Measurements from ENCODE around the gene SLC36A4. TPM values are rescaled to one million over a fixed set of nuclear protein-coding genes. Genes with fewer than 3 reads are reported as not detected.

The SLC36A4 gene
- total and polyA plus RNA-seq, 2 of the 4 experiments (the other 2 are of a cell fraction): 9.2 to 13.1 TPM

- no CpG with 5 or more reads among the region's 10 CpGs for WGBS, 2 experiments (ENCODE audit: extremely low coverage in 2 of 2, insufficient read length in 1 of 2)
- no peak overlapping the region for H3K4ac ChIP-seq (ENCODE audit: low read depth, low read length)
Observed at GRCh38 chr11:93236741-93237675, 39.2 kb upstream of the SLC36A4 start.

More at GRCh38 chr11:93236741-93237675, 39.2 kb upstream of the SLC36A4 start:
- POLR2A ChIA-PET (ENCODE audit: unreplicated experiment): no interaction called here
- H2BK15ac ChIP-seq (ENCODE audit: low read depth, low read length): no peak overlapping the region
- no peak overlapping the region for H3K27ac ChIP-seq (ENCODE audit: insufficient read depth, low read length)
- no peak overlapping the region for H3K9ac ChIP-seq (ENCODE audit: low read depth, low read length)
- H2AFZ ChIP-seq (replicated peaks; ENCODE audit: low read length, poor library complexity): no peak overlapping the region
- no peaks in the 10 kb centered on the region for H4K20me1 ChIP-seq (ENCODE audit: insufficient read depth, low read length)
- TF ChIP-seq SMC3 (IDR thresholded peaks at IDR 0.05; ENCODE audit: low read depth, low read length) (peak; percentile 26; the same call in 1 of the 2 replicates), MXI1 (IDR thresholded peaks at IDR 0.05; ENCODE audit: borderline replicate concordance, low read depth, low read length) (no peak), POLR2A (IDR thresholded peaks at IDR 0.05; ENCODE audit: low read depth, low read length) (no peak), MAFK (IDR thresholded peaks at IDR 0.05; ENCODE audit: low read depth, low read length) (no peak), CHD1 (IDR thresholded peaks at IDR 0.05; ENCODE audit: low read depth, low read length) (no peak), RAD21 (IDR thresholded peaks at IDR 0.05; ENCODE audit: low read length) (peak; percentile 51)
- TF ChIP-seq, protein P1, sequence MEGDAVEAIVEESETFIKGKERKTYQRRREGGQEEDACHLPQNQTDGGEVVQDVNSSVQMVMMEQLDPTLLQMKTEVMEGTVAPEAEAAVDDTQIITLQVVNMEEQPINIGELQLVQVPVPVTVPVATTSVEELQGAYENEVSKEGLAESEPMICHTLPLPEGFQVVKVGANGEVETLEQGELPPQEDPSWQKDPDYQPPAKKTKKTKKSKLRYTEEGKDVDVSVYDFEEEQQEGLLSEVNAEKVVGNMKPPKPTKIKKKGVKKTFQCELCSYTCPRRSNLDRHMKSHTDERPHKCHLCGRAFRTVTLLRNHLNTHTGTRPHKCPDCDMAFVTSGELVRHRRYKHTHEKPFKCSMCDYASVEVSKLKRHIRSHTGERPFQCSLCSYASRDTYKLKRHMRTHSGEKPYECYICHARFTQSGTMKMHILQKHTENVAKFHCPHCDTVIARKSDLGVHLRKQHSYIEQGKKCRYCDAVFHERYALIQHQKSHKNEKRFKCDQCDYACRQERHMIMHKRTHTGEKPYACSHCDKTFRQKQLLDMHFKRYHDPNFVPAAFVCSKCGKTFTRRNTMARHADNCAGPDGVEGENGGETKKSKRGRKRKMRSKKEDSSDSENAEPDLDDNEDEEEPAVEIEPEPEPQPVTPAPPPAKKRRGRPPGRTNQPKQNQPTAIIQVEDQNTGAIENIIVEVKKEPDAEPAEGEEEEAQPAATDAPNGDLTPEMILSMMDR (conservative IDR thresholded peaks at IDR 0.05; ENCODE audit: low read depth, low read length): peak; percentile 51
- H3K4me3 ChIP-seq (ENCODE audit: insufficient read depth, low read depth, low read length): no peak overlapping the region
- intact Hi-C loops (cut with micrococcal nuclease) (no loop called here), dilution Hi-C loops (cut with HindIII; ENCODE audit: low sequenced_read_pairs, unreplicated experiment) (no loop called here), in situ Hi-C loops (cut with MboI; ENCODE audit: low sequenced_read_pairs) (loop anchor here (5.0 kb wide), 1 partner anchor 305 kb away; the partner anchor contains the start of gene SMCO4)
- no peak overlapping the region for H2AK5ac ChIP-seq (ENCODE audit: low read depth, low read length)
- peaks cover 16% of the 10 kb centered on the region for H3K27me3 ChIP-seq (ENCODE audit: control insufficient read depth, insufficient read depth, low read length)
- BruUV-seq (replicated peaks): no TSS peak
- H4K8ac ChIP-seq (ENCODE audit: low read depth in 2 of 2, low read length in 2 of 2): no peak overlapping the region
- H2BK20ac ChIP-seq (ENCODE audit: low read depth, low read length): no peak overlapping the region
- H2BK5ac ChIP-seq (ENCODE audit: low read depth, low read length, poor library complexity, severe bottlenecking): no peak overlapping the region
- no peak overlapping the region for H3K4me2 ChIP-seq (ENCODE audit: low read depth, low read length)
- no peaks in the 10 kb centered on the region for H3K36me3 ChIP-seq (ENCODE audit: control insufficient read depth, insufficient read depth, low read length)
- no peak overlapping the region for H3K18ac ChIP-seq (ENCODE audit: low read depth, low read length)
- no peak overlapping the region for H3K14ac ChIP-seq (replicated peaks; ENCODE audit: low read depth, low read length)
- CTCF ChIA-PET: interaction anchor here (0.6 to 3.5 kb wide), 6 partner anchors 12 to 417 kb away, joined by 3 to 29 read pairs (median 4); no protein-coding TSS in a partner anchor
- no peak overlapping the region for H3K23ac ChIP-seq (ENCODE audit: low read depth, low read length)
- no peak overlapping the region for H2BK120ac ChIP-seq (ENCODE audit: low read depth, low read length)
- H3K9me3 ChIP-seq (ENCODE audit: control insufficient read depth, insufficient read depth, low read length): no peaks in the 10 kb centered on the region
- no peak overlapping the region for H4K91ac ChIP-seq (ENCODE audit: insufficient read depth, low read depth, low read length)
- ATAC-seq (ENCODE audit: low read depth) (peak; percentile 77), DNase-seq (peak; percentile 44)
- H3K4me1 ChIP-seq (ENCODE audit: control insufficient read depth, insufficient read depth, low read length): no peaks in the 10 kb centered on the region
- no peak overlapping the region for H4K5ac ChIP-seq (ENCODE audit: low read depth, low read length)
- H3K56ac ChIP-seq (ENCODE audit: extremely low read depth, insufficient read depth, low read length): no peak overlapping the region
- no peaks in the 10 kb centered on the region for H3K9me1 ChIP-seq (ENCODE audit: insufficient read depth, low read length)
- H2AK9ac ChIP-seq (replicated peaks; ENCODE audit: low read depth, low read length, poor library complexity): no peak overlapping the region
- H3K79me1 ChIP-seq (ENCODE audit: low read depth in 1 of 2, low read length in 2 of 2): no peaks in the 10 kb centered on the region

All from IMR-90 (cell line).